HCT116 (cell line): ENCODE measurements around the gene NR2F2. TPM values are rescaled to one million over a fixed set of nuclear protein-coding genes. Genes with fewer than 3 reads are reported as not detected.

Source experiments
- ATAC-seq: fragments of 200-7000 bp; cut with Tn5 transposase; 2 replicates; pipeline ENCODE4 v1.9.1; 2020; ENCODE audit warnings: mild to moderate bottlenecking, moderate library complexity
- BruUV-seq: library from RNA; stranded (reverse); fragments of 400-500 nt; replicated peaks from 2 replicates; lab custom pipeline; 2021; lab: Mats Ljungman, UMichigan
- CTCF ChIA-PET: fragments of 300-600 bp; sonication (Branson Sonifier 250); formaldehyde crosslinking; loops from one replicate; lab custom pipeline; 2021; ENCODE audit warnings: antibody characterized with exemption; lab: Charles Lee
- POLR2A ChIA-PET: fragments of 300-600, 350-600 bp; sonication (Branson Sonifier 250); formaldehyde crosslinking; loops from one replicate; lab custom pipeline; 2021; ENCODE audit warnings: antibody characterized with exemption; lab: Charles Lee
- RAD21 ChIA-PET, 2 experiments: fragments of 300-600 bp; sonication (Branson Sonifier 250); formaldehyde crosslinking; loops; one replicate each; lab custom pipeline; 2023; ENCODE audit warnings: low total read pairs in 2 of 2; ENCODE audit not compliant: uncharacterized antibody in 2 of 2, unreplicated experiment in 2 of 2, low non-redundant PET in 1 of 2; lab: Charles Lee
- DNase-seq: peaks from one replicate; pipeline ENCODE4 v3.0.0-alpha.2; 2010; ENCODE audit warnings: low read depth, low spot score
- H2AFZ ChIP-seq: fragments of 200-600 bp; shearing (Covaris generic), sonication (generic); 2 replicates; pipeline ENCODE4 v1.6.1; 2017; ENCODE audit warnings: low read depth, mixed run types, mixed read lengths, antibody characterized with exemption, low read length; ENCODE audit not compliant: poor library complexity, severe bottlenecking
- H3K27ac ChIP-seq: 2 replicates; pipeline ENCODE4 v1.5.1; 2012; ENCODE audit warnings: low read depth, low read length
- H3K27me3 ChIP-seq: fragments of 200-600 bp; sonication (generic); 2 replicates; pipeline ENCODE4 v1.6.1; 2016; ENCODE audit warnings: mixed run types, low read length, mixed read lengths; ENCODE audit not compliant: insufficient read depth
- H3K36me3 ChIP-seq, 2 experiments: fragments of 200-500 bp in 1 of 2; fragments of 200-600 bp in 1 of 2; sonication (Bioruptor generic) in 1 of 2; sonication (generic) in 1 of 2; 2 replicates each; pipeline versions ENCODE4 v1.5.1 to v1.6.1; 2014 to 2016; ENCODE audit warnings: low read length in 2 of 2, inconsistent platforms in 1 of 2, mixed read lengths in 1 of 2, mixed run types in 1 of 2; ENCODE audit not compliant: insufficient read depth in 2 of 2, control insufficient read depth in 1 of 2
- H3K4me1 ChIP-seq, 2 experiments: fragments of 200-600 bp in 1 of 2; sonication (generic) in 1 of 2; 2 replicates each; pipeline versions ENCODE4 v1.5.1 to v1.6.1; 2012 to 2017; ENCODE audit warnings: low read length in 2 of 2, inconsistent platforms in 1 of 2, mild to moderate bottlenecking in 1 of 2, mixed read lengths in 1 of 2, mixed run types in 1 of 2, moderate library complexity in 1 of 2; ENCODE audit not compliant: insufficient read depth in 2 of 2, control insufficient read depth in 1 of 2
- H3K4me2 ChIP-seq: fragments of 200-600 bp; sonication (generic); 2 replicates; pipeline ENCODE4 v1.6.1; 2017; ENCODE audit warnings: mixed run types, low read length, mixed read lengths
- H3K4me3 ChIP-seq, 2 experiments: fragments of 200-600 bp in 1 of 2; sonication (generic) in 1 of 2; replicated peaks in 1 of 2; 2 replicates each; pipeline ENCODE4 v1.5.1; 2011 to 2016; ENCODE audit warnings: low read length in 2 of 2, control low read depth in 1 of 2, low read depth in 1 of 2, mild to moderate bottlenecking in 1 of 2, mixed read lengths in 1 of 2, mixed run types in 1 of 2
- H3K79me2 ChIP-seq: fragments of 200-600 bp; sonication (generic); 2 replicates; pipeline ENCODE4 v1.6.1; 2017; ENCODE audit warnings: mild to moderate bottlenecking, mixed run types, low read length, moderate library complexity, mixed read lengths; ENCODE audit not compliant: insufficient read depth
- H3K9ac ChIP-seq: fragments of 200-600 bp; sonication (generic); 2 replicates; pipeline ENCODE4 v1.6.1; 2016; ENCODE audit warnings: low read length, mixed read lengths
- H3K9me2 ChIP-seq: fragments of 200-600 bp; sonication (generic), shearing (Covaris generic); 2 replicates; pipeline ENCODE4 v1.6.1; 2017; ENCODE audit warnings: mixed run types, mild to moderate bottlenecking, moderate library complexity; ENCODE audit not compliant: insufficient read depth
- H3K9me3 ChIP-seq, 2 experiments: fragments of 200-500 bp in 1 of 2; fragments of 200-600 bp in 1 of 2; sonication (Bioruptor generic) in 1 of 2; sonication (generic) in 1 of 2; 2 replicates each; pipeline ENCODE4 v1.6.1; 2014 to 2017; ENCODE audit warnings: low read length in 2 of 2, mixed read lengths in 2 of 2, inconsistent platforms in 1 of 2, low read depth in 1 of 2, mild to moderate bottlenecking in 1 of 2, mixed run types in 1 of 2, moderate library complexity in 1 of 2; ENCODE audit not compliant: control insufficient read depth in 1 of 2, insufficient read depth in 1 of 2
- H4K20me1 ChIP-seq: fragments of 200-600 bp; sonication (generic), shearing (Covaris generic); 2 replicates; pipeline ENCODE4 v1.6.1; 2017; ENCODE audit warnings: mixed run types, mild to moderate bottlenecking, moderate library complexity; ENCODE audit not compliant: insufficient read depth
- EZH2 ChIP-seq: fragments of 200-600 bp; sonication (generic); IDR thresholded peaks from 2 replicates; pipeline ENCODE4 v1.6.1; 2017; ENCODE audit warnings: antibody characterized with exemption, mixed run types
- JUND ChIP-seq: IDR thresholded peaks from 2 replicates; pipeline ENCODE4 v1.6.1; 2012
- RAD21 ChIP-seq: IDR thresholded peaks from 2 replicates; pipeline ENCODE4 v1.6.1; 2012; ENCODE audit warnings: low read depth, mild to moderate bottlenecking
- TCF7L2 ChIP-seq: IDR thresholded peaks from 2 replicates; pipeline ENCODE4 v1.7.0; 2011; ENCODE audit warnings: borderline replicate concordance, inconsistent platforms; ENCODE audit not compliant: insufficient read depth, insufficient read length; ENCODE audit errors: extremely low read depth
- YY1 ChIP-seq: IDR thresholded peaks from 2 replicates; pipeline ENCODE4 v1.6.1; 2011; ENCODE audit warnings: low read length, low read depth, moderate library complexity, mild to moderate bottlenecking; ENCODE audit not compliant: insufficient replicate concordance; ENCODE audit errors: extremely low read depth
- ZFX ChIP-seq: fragments of 450-650 bp; IDR thresholded peaks from 2 replicates; pipeline ENCODE4 v1.6.1; 2017
- ZNF274 ChIP-seq: fragments of 200-500 bp; sonication (Bioruptor generic); IDR thresholded peaks from 2 replicates; pipeline ENCODE4 v1.6.1; 2014; ENCODE audit warnings: mild to moderate bottlenecking, low read depth, low read length, inconsistent platforms
- intact Hi-C: fragments of 100-400 bp; cut with micrococcal nuclease; formaldehyde crosslinking; loops from 2 replicates; pipeline ENCODE4 v1.10.0; 2022
- total RNA-seq: library from RNA; stranded (reverse); gene quantifications from one replicate; pipeline ENCODE4 v1.2.1, GENCODE V29; 2021; ENCODE audit not compliant: unreplicated experiment
- TF ChIP-seq, protein P1 (sequence below): IDR thresholded peaks from 2 replicates; pipeline ENCODE4 v1.6.1; 2012; ENCODE audit warnings: low read depth
- TF ChIP-seq, protein P2 (sequence below): IDR thresholded peaks from 2 replicates; pipeline ENCODE4 v1.6.1; 2012

The NR2F2 gene
- total RNA-seq, 1 experiment from 2014 or later: 61.4 TPM

- RAD21 ChIA-PET: no interaction called here
- CTCF ChIA-PET: no interaction called here
Measured at GRCh38 chr15:96294766-96295165, 35.7 kb upstream of the NR2F2 start.

More at GRCh38 chr15:96294766-96295165, 35.7 kb upstream of the NR2F2 start:
- Histone ChIP-seq H3K27me3 (no peaks in the 10 kb centered on the region), H3K4me2 (no peak overlapping the region), H4K20me1 (no peaks in the 10 kb centered on the region), H2AFZ (no peak overlapping the region), H3K9ac (no peak overlapping the region), H3K79me2 (no peaks in the 10 kb centered on the region), H3K36me3 (peaks cover 0 to 4% of the 10 kb centered on the region in 2 experiments; a peak in 1 of 4 replicates), H3K27ac (no peak overlapping the region), H3K4me1 (peaks cover 0 to 7% of the 10 kb centered on the region in 2 experiments; a peak in 1 of 4 replicates), H3K9me2 (no peaks in the 10 kb centered on the region), H3K4me3 (no peak overlapping the region), H3K9me3 (0 out of 4 replicates have a peak, but pooled peaks cover 0 to 4% of the 10 kb centered on the region in 2 experiments)
- intact Hi-C loops: no loop called here
- TF ChIP-seq ZNF274: no peak
- TF ChIP-seq, protein P1, sequence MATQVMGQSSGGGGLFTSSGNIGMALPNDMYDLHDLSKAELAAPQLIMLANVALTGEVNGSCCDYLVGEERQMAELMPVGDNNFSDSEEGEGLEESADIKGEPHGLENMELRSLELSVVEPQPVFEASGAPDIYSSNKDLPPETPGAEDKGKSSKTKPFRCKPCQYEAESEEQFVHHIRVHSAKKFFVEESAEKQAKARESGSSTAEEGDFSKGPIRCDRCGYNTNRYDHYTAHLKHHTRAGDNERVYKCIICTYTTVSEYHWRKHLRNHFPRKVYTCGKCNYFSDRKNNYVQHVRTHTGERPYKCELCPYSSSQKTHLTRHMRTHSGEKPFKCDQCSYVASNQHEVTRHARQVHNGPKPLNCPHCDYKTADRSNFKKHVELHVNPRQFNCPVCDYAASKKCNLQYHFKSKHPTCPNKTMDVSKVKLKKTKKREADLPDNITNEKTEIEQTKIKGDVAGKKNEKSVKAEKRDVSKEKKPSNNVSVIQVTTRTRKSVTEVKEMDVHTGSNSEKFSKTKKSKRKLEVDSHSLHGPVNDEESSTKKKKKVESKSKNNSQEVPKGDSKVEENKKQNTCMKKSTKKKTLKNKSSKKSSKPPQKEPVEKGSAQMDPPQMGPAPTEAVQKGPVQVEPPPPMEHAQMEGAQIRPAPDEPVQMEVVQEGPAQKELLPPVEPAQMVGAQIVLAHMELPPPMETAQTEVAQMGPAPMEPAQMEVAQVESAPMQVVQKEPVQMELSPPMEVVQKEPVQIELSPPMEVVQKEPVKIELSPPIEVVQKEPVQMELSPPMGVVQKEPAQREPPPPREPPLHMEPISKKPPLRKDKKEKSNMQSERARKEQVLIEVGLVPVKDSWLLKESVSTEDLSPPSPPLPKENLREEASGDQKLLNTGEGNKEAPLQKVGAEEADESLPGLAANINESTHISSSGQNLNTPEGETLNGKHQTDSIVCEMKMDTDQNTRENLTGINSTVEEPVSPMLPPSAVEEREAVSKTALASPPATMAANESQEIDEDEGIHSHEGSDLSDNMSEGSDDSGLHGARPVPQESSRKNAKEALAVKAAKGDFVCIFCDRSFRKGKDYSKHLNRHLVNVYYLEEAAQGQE: no peak
- TF ChIP-seq TCF7L2: no peak
- no peak for TF ChIP-seq EZH2
- TF ChIP-seq, protein P2, sequence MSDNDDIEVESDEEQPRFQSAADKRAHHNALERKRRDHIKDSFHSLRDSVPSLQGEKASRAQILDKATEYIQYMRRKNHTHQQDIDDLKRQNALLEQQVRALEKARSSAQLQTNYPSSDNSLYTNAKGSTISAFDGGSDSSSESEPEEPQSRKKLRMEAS: no peak
- TF ChIP-seq ZFX: no peak
- TF ChIP-seq YY1: no peak
- no peak for TF ChIP-seq JUND
- no peak for TF ChIP-seq RAD21
- POLR2A ChIA-PET: no interaction called here
- DNase-seq (no peak), ATAC-seq (no peak)
- no TSS peak for BruUV-seq
